ENCODE results near the gene CPLX3.

GRCh38 chr15:74830868-74831267 lies 4.4 kb downstream of the CPLX3 start:
- TF ChIP-seq, protein P1, sequence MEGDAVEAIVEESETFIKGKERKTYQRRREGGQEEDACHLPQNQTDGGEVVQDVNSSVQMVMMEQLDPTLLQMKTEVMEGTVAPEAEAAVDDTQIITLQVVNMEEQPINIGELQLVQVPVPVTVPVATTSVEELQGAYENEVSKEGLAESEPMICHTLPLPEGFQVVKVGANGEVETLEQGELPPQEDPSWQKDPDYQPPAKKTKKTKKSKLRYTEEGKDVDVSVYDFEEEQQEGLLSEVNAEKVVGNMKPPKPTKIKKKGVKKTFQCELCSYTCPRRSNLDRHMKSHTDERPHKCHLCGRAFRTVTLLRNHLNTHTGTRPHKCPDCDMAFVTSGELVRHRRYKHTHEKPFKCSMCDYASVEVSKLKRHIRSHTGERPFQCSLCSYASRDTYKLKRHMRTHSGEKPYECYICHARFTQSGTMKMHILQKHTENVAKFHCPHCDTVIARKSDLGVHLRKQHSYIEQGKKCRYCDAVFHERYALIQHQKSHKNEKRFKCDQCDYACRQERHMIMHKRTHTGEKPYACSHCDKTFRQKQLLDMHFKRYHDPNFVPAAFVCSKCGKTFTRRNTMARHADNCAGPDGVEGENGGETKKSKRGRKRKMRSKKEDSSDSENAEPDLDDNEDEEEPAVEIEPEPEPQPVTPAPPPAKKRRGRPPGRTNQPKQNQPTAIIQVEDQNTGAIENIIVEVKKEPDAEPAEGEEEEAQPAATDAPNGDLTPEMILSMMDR (IDR thresholded peaks at IDR 0.05; ENCODE audit: poor library complexity), result no peak
- TF ChIP-seq EZH2 (IDR thresholded peaks at IDR 0.05; ENCODE audit: borderline replicate concordance), result no peak
